K562 (cell line): Measurements from ENCODE around the gene KCNK4. TPM values are rescaled to one million over a fixed set of nuclear protein-coding genes. Genes with fewer than 3 reads are reported as not detected.

Source experiments
- E2F4 ChIP-seq: sonication (generic); formaldehyde crosslinking; IDR thresholded peaks from 2 replicates; pipeline ENCODE4 v1.8.0; 2022; ENCODE audit warnings: mild to moderate bottlenecking, low read depth, missing genetic modification reagents
- ELF1 ChIP-seq: fragments of 200-800 bp; sonication (Bioruptor generic); IDR thresholded peaks from 2 replicates; pipeline ENCODE4 v1.6.1; 2016; ENCODE audit warnings: missing genetic modification characterization, missing compliant biosample characterization
- GTF2A2 ChIP-seq: IDR thresholded peaks from 2 replicates; pipeline ENCODE4 v1.6.1; 2016; ENCODE audit warnings: mild to moderate bottlenecking, missing genetic modification characterization, missing compliant biosample characterization
- LARP7 ChIP-seq: fragments of 450-650 bp; IDR thresholded peaks from 2 replicates; pipeline ENCODE4 v1.6.1; 2016
- MBD1 ChIP-seq: fragments of 250-450 bp; sonication (Bioruptor Pico); IDR thresholded peaks from 2 replicates; pipeline ENCODE4 v1.8.0; 2022; ENCODE audit warnings: inconsistent platforms
- NKRF ChIP-seq: fragments of 450-650 bp; IDR thresholded peaks from 2 replicates; pipeline ENCODE4 v1.6.1; 2016; ENCODE audit warnings: borderline replicate concordance
- PHF20 ChIP-seq: fragments of 450-650 bp; IDR thresholded peaks from 2 replicates; pipeline ENCODE4 v1.6.1; 2018; ENCODE audit not compliant: partially characterized antibody
- POLR2H ChIP-seq: IDR thresholded peaks from 2 replicates; pipeline ENCODE4 v1.6.1; 2016; ENCODE audit warnings: missing genetic modification characterization, low read depth, mild to moderate bottlenecking, control low read depth, missing compliant biosample characterization, moderate library complexity
- SMC3 ChIP-seq: conservative IDR thresholded peaks from 2 replicates; pipeline ENCODE4 v1.6.1; 2011; ENCODE audit warnings: low read depth, low read length, improper control_type of control experiment; ENCODE audit not compliant: insufficient read depth
- SREBF2 ChIP-seq: sonication (generic); formaldehyde crosslinking; IDR thresholded peaks from 2 replicates; pipeline ENCODE4 v1.4.0; 2020; ENCODE audit warnings: mild to moderate bottlenecking, missing genetic modification reagents
- TBP ChIP-seq: optimal IDR thresholded peaks from 2 replicates; pipeline ENCODE3; 2011; ENCODE audit warnings: low read depth, low read length, improper control_type of control experiment
- TCF3 ChIP-seq: sonication (generic); formaldehyde crosslinking; IDR thresholded peaks from 2 replicates; pipeline ENCODE4 v1.4.0; 2020; ENCODE audit warnings: mild to moderate bottlenecking, missing genetic modification reagents
- TCF7 ChIP-seq: sonication (generic); IDR thresholded peaks from 2 replicates; pipeline ENCODE4 v1.6.1; 2016; ENCODE audit warnings: antibody characterized with exemption, borderline replicate concordance
- THRA ChIP-seq: fragments of 450-650 bp; IDR thresholded peaks from 2 replicates; pipeline ENCODE4 v1.6.1; 2017; ENCODE audit warnings: mild to moderate bottlenecking, moderate library complexity
- ZNF395 ChIP-seq: fragments of 200-800 bp; sonication (Bioruptor generic); IDR thresholded peaks from 2 replicates; pipeline ENCODE4 v1.6.1; 2017; ENCODE audit warnings: missing genetic modification characterization, missing compliant biosample characterization
- ZNF444 ChIP-seq: fragments of 250-450 bp; sonication (Bioruptor Pico); IDR thresholded peaks from 2 replicates; pipeline ENCODE4 v1.4.0; 2020; ENCODE audit warnings: mild to moderate bottlenecking, moderate library complexity
- ZNF57 ChIP-seq: fragments of 450-650 bp; formaldehyde crosslinking; IDR thresholded peaks from 2 replicates; pipeline ENCODE4 v1.4.0; 2020; ENCODE audit warnings: mild to moderate bottlenecking, moderate library complexity
- ZNF584 ChIP-seq: fragments of 200-800 bp; sonication (Bioruptor generic); IDR thresholded peaks from 2 replicates; pipeline ENCODE4 v1.6.1; 2016; ENCODE audit warnings: low read depth, mild to moderate bottlenecking, missing genetic modification characterization, missing compliant biosample characterization
- ZNF639 ChIP-seq, 2 experiments: fragments of 200-800 bp in 1 of 2; sonication (Bioruptor generic) in 1 of 2; sonication (generic) in 1 of 2; formaldehyde crosslinking in 1 of 2; IDR thresholded peaks in 1 of 2; conservative IDR thresholded peaks in 1 of 2; 2 replicates each; pipeline versions ENCODE4 v1.5.0 to v1.6.1; 2016 to 2020; ENCODE audit warnings: missing compliant biosample characterization in 1 of 2, missing genetic modification characterization in 1 of 2, missing genetic modification reagents in 1 of 2
- polyA plus RNA-seq, 8 experiments: library from polyadenylated mRNA; depleted of rRNA in 4 of 8; stranded (reverse) in 5 of 8; unstranded in 3 of 8; fragments of >200 nt; fragmentation: Nextera tagmentation in 2 of 8; fragmentation: Illumina TruSeq in 1 of 8; extraction: Ambion mirVana in 2 of 8; extraction: Trizol in 1 of 8; gene quantifications; 2 replicates each; pipeline versions ENCODE4 v1.2.1 to v1.2.3, GENCODE V29; 2011 to 2014; ENCODE audit warnings: inconsistent platforms in 1 of 8, missing spikeins in 1 of 8
- total RNA-seq, 7 experiments: library from RNA; depleted of rRNA in 6 of 7; stranded (reverse); fragments of >200 nt in 6 of 7; fragmentation: Illumina TruSeq in 2 of 7; extraction: Trizol in 2 of 7; gene quantifications; 2 replicates each; pipeline versions ENCODE4 v1.2.1 to v1.2.3, GENCODE V29; 2011 to 2021; ENCODE audit warnings: low replicate concordance in 1 of 7

The KCNK4 gene
- total and polyA plus RNA-seq, 9 of the 15 experiments (the other 6 are each of a cell fraction or from before 2014, with no cell fraction given), result not detected

GRCh38 chr11:64317325-64317960 lies 26.3 kb downstream of the KCNK4 start, which contains the start of gene TRMT112 (continued):
- no peak for TF ChIP-seq ZNF395 (CRISPR knock-in tag)
- TF ChIP-seq MBD1 (CRISPR knock-in tag), result no peak
- peak in 1 of 2 experiments; percentile 17; a peak in 1 of 4 replicates for TF ChIP-seq ZNF639 (CRISPR knock-in tag; conservative IDR thresholded peaks at IDR 0.05 in 1 of 2, IDR thresholded peaks at IDR 0.05 in 1 of 2)
- TF ChIP-seq ZNF444 (CRISPR knock-in tag), result 0 out of 2 replicates have a peak, but pooled peaks have one; percentile 27
- TF ChIP-seq GTF2A2 (tag), result no peak
- no peak for TF ChIP-seq TCF7
- no peak for TF ChIP-seq ZNF584 (CRISPR knock-in tag)
- TF ChIP-seq LARP7, result no peak
- TF ChIP-seq TBP, result peak; percentile 77
- TF ChIP-seq POLR2H, result peak; percentile 78
- TF ChIP-seq ZNF57 (CRISPR knock-in tag), result no peak
- no peak for TF ChIP-seq E2F4 (CRISPR knock-in tag)
- peak; percentile 89; the same call in 1 of the 2 replicates for TF ChIP-seq NKRF
- TF ChIP-seq SREBF2 (CRISPR knock-in tag), result no peak
- no peak for TF ChIP-seq THRA
- TF ChIP-seq SMC3, result no peak
- no peak for TF ChIP-seq TCF3
- peak; percentile 98 for TF ChIP-seq ELF1
- TF ChIP-seq PHF20, result peak; percentile 76
